Measurements from ENCODE around the gene ATP1A1. TPM values are rescaled to one million over a fixed set of nuclear protein-coding genes. Genes with fewer than 3 reads are reported as not detected.

Gene ATP1A1
- polyA plus RNA-seq, 2 of the 4 experiments (the other 2 are of a cell fraction): 119 to 171 TPM

DNA sequence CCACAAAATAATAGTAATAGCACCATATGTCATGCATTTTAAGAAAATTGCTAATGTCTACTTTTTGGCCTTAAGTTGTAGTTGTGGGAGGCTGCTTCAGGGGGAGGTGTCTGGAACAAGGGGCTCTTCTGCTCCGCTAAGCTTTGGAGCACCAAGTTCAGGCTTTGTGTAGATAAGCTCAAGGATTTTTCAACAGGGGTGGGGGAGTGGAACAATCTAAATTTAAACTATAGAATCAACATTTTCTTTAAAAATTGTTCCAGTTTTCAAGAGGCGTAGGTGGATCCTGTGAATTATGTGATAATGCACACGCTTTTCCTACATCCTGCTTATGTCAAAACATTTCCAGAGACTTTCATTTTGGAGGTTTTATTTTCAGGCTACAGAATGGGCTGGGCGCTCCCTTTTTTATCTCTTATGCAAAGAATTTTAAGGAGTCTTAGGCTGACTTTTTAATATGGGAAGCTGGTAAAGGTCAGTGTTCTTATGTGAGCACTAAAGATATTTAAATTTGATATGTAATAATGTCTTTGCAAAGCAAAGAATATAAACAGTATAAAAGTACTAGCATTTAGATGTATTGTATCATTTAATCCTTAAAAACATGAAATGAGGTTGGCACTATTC lies 9.9 kb downstream of the ATP1A1 start:
- ATAC-seq (no peak), DNase-seq (ENCODE audit: low read depth in 1 of 2, low spot score in 1 of 2) (no peak), FAIRE-seq (no peak)
- H3K4me1 ChIP-seq: peaks cover 32% of the 10 kb centered on the region
- no peak overlapping the region for H3K27ac ChIP-seq
- H3K4me2 ChIP-seq: no peak overlapping the region
- TF ChIP-seq BHLHE40 (IDR thresholded peaks at IDR 0.05; ENCODE audit: low read depth, low read length): no peak
- no peak for TF ChIP-seq BCL3 (IDR thresholded peaks at IDR 0.05)
- no peak for TF ChIP-seq SREBF2 (IDR thresholded peaks at IDR 0.05)
- no peak for TF ChIP-seq MAFK (IDR thresholded peaks at IDR 0.05; ENCODE audit: partially characterized antibody)
- TF ChIP-seq JUN (IDR thresholded peaks at IDR 0.05): no peak
- TF ChIP-seq, protein P1, sequence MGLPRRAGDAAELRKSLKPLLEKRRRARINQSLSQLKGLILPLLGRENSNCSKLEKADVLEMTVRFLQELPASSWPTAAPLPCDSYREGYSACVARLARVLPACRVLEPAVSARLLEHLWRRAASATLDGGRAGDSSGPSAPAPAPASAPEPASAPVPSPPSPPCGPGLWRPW (IDR thresholded peaks at IDR 0.05): no peak
- TF ChIP-seq E2F6 (IDR thresholded peaks at IDR 0.05; ENCODE audit: borderline replicate concordance, low read depth): no peak
- TF ChIP-seq, protein P2, sequence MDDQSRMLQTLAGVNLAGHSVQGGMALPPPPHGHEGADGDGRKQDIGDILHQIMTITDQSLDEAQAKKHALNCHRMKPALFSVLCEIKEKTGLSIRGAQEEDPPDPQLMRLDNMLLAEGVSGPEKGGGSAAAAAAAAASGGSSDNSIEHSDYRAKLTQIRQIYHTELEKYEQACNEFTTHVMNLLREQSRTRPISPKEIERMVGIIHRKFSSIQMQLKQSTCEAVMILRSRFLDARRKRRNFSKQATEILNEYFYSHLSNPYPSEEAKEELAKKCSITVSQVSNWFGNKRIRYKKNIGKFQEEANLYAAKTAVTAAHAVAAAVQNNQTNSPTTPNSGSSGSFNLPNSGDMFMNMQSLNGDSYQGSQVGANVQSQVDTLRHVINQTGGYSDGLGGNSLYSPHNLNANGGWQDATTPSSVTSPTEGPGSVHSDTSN (IDR thresholded peaks at IDR 0.05): no peak
- no peak for TF ChIP-seq RFX5 (IDR thresholded peaks at IDR 0.05)
- TF ChIP-seq RNF2 (IDR thresholded peaks at IDR 0.05; ENCODE audit: borderline replicate concordance, low read depth): no peak
- no peak for TF ChIP-seq CTCF (IDR thresholded peaks at IDR 0.05)
- no peak for TF ChIP-seq FOSB (CRISPR knock-in tag; IDR thresholded peaks at IDR 0.05)
- TF ChIP-seq ZFP36 (IDR thresholded peaks at IDR 0.05; ENCODE audit: borderline replicate concordance, partially characterized antibody): no peak
- no peak for TF ChIP-seq ESRRA (IDR thresholded peaks at IDR 0.05; ENCODE audit: borderline replicate concordance, low read length)
- TF ChIP-seq HDAC2 (IDR thresholded peaks at IDR 0.05): no peak
- no peak for TF ChIP-seq RARB (CRISPR knock-in tag; IDR thresholded peaks at IDR 0.05)
- ChIA-PET CTCF (no interaction called here), POLR2A (no interaction called here)
- no peaks in the 10 kb centered on the region for H3K9me3 ChIP-seq
- 90% methylated on average over 4 of the region's 4 CpGs for WGBS (ENCODE audit: missing lambda C conversion rate)
- no peak overlapping the region for H3K4me3 ChIP-seq

GRCh38 chr1:116386042-116386441 lies 13.0 kb downstream of the ATP1A1 start:
- TF ChIP-seq ELK1 (IDR thresholded peaks at IDR 0.05; ENCODE audit: low read depth, low read length): no peak
- TF ChIP-seq CHD4 (IDR thresholded peaks at IDR 0.05; ENCODE audit: borderline replicate concordance): no peak
- TF ChIP-seq RARB (CRISPR knock-in tag; IDR thresholded peaks at IDR 0.05): no peak
- TF ChIP-seq RNF2 (IDR thresholded peaks at IDR 0.05; ENCODE audit: borderline replicate concordance, low read depth): no peak
- TF ChIP-seq TFCP2L1 (CRISPR knock-in tag; IDR thresholded peaks at IDR 0.05): no peak
- TF ChIP-seq, protein P2 (IDR thresholded peaks at IDR 0.05): no peak
- TF ChIP-seq ZSCAN20 (CRISPR knock-in tag; IDR thresholded peaks at IDR 0.05): no peak
- TF ChIP-seq, protein P1 (IDR thresholded peaks at IDR 0.05): no peak
- TF ChIP-seq SREBF2 (IDR thresholded peaks at IDR 0.05): no peak
- TF ChIP-seq POLR2A (IDR thresholded peaks at IDR 0.05; ENCODE audit: low read length): no peak
- no peak for TF ChIP-seq CHD2 (IDR thresholded peaks at IDR 0.05; ENCODE audit: low read length, partially characterized antibody)
- no peak for TF ChIP-seq CEBPB (IDR thresholded peaks at IDR 0.05)
- no peak for TF ChIP-seq ESRRA (IDR thresholded peaks at IDR 0.05; ENCODE audit: borderline replicate concordance, low read length)
- no peak for TF ChIP-seq PHF8 (IDR thresholded peaks at IDR 0.05; ENCODE audit: borderline replicate concordance, low read depth)
- no peak for TF ChIP-seq ZFP36 (IDR thresholded peaks at IDR 0.05; ENCODE audit: borderline replicate concordance, partially characterized antibody)
- TF ChIP-seq HDAC2 (IDR thresholded peaks at IDR 0.05): no peak
- no peak for TF ChIP-seq KDM1A (IDR thresholded peaks at IDR 0.05; ENCODE audit: low read depth)
- TF ChIP-seq ZNF302 (CRISPR knock-in tag; IDR thresholded peaks at IDR 0.05): no peak
- no peak for TF ChIP-seq MAZ (IDR thresholded peaks at IDR 0.05; ENCODE audit: borderline replicate concordance, low read depth, low read length)
- Histone ChIP-seq H3K4me1 (peaks cover 2% of the 10 kb centered on the region; the same call in 2 of the 3 replicates), H3K4me3 (no peak overlapping the region), H3K4me2 (no peak overlapping the region), H3K9me3 (no peaks in the 10 kb centered on the region), H3K27ac (no peak overlapping the region)
- 78% methylated on average over 4 of the region's 4 CpGs for WGBS (ENCODE audit: missing lambda C conversion rate)
- CTCF ChIA-PET: interaction anchor here (1.0 kb wide), 2 partner anchors 10 to 99 kb away, joined by 3 read pairs; no protein-coding TSS in a partner anchor
- no peak for FAIRE-seq
- POLR2A ChIA-PET: no interaction called here
- no peak for ATAC-seq
- no peak for DNase-seq (ENCODE audit: low read depth in 1 of 2, low spot score in 1 of 2)

All from A549 (cell line).